Activated T-cell treated with anti-CD3 and anti-CD28 coated beads for 24 hours (primary cell): Measurements from ENCODE around the gene CRYGA.

ENCODE experiments used
- DNase-seq: peaks from one replicate; pipeline ENCODE4 v3.0.0-alpha.2; 2020; ENCODE audit warnings: low read depth

The CRYGA gene, protein sequence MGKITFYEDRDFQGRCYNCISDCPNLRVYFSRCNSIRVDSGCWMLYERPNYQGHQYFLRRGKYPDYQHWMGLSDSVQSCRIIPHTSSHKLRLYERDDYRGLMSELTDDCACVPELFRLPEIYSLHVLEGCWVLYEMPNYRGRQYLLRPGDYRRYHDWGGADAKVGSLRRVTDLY

DNA sequence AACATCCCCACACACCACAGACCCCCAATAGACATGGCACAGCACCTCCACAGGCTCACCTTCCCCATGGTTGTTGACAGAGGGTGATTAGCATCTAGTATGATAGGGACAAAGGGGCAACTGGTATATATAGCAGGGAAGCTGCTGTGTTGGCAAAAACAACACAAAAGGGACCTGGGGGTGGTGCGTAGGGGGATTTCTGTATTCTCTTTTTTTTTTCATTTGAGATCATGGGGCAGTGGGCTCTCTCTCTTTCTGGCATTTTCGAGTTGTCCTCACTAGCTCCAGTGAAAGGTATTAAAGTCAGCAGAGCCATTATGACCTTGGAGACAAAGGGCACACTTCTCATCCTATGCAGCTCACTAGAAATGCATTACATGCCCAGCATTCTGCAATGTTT lies at the start of gene CRYGA:
Gene CRYGA, minus strand, starts transcription at position 101 of the 400 bp plus-strand sequence. Its CDS starts 33 bp downstream, at position 68.
- no peak for DNase-seq

DNA sequence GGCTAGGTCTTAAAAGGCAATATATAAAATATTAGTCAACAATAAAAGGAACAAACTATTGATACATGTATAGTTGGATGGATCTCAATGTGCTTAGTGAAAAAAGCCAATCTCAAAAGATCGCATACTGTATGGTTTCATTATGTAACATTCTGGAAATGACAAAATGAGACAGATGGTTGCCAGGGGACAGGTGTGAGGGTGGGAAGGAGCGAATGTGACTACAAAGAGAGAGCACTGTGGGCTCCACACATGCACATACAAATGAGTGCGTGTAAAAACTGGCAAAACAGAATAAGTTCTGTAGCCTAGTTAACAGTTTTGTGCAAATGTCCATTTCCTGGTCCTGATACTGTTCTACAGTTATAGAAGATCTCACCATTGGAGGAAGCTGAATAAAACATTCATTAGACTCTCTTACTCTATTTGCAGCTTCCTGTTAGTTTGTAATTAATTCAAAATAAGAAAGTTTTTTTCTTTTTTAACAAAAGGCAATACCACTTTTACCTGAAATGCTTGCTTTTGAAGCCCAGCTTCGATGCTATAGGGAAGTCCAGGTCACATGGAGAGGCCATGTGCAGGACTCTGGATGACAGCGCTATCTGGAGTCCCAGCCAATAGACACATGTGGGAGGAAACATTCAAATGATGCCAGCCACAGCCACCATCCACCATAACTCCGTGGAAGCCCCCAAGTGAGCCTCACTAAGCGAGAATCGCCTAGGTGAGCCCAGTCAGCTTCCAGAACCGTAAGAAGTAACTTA lies 47.5 kb upstream of the CRYGA start:
- DNase-seq: no peak

DNA sequence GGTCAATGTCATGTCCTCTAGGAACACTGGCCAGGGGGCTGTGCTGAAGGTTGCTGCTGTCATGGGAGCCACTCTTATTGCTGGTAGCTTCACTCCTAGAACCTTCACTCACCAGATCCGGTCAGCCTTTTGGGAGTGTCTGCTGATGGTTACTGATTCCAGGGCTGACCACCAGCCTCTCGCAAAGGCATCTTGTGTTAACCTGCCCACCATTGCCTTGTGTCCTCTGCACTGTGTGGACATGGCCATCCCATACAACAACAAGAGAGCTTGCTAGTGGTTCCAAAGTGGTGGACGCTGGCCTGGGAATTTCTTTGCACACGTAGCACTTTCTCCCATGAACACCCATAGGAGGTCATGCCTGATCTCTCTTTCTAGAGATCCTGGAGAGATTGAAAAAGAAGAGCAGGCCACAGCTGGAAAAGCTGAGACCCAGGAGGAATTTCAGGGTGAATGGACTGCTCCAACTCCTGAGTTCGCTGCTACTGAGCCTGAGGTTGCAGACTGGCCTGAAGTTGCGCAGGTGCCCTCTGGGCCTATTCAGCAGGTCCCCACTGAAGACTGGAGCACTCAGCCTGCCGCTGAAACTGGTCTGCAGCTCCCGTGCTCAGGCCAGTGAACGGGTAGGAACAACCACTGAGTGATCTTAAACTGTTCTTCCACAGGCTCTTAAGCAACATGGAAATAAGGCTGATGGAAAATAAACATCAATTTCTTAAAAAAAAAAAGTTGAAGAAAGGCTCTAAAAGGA lies 45.1 kb upstream of the CRYGA start:
- DNase-seq: no peak

DNA sequence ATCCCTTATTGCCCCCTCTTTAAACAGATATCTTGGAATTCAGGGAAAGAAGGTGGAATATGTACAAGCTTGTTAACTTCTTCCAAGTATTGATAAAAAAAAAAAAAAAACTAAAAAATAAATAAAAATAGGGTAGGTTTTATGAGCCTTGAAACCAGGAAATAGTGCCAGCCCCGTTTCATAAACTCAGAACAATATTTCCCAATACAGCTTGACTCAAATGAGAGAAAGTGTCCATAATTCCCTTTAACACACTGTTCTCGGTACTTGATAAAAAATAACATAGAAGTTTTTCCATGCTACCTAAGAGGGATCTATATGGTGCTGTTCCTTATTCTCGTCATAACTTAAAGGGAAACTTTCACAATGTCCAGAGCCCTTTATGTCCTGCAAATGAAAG lies 44.4 kb upstream of the CRYGA start:
- DNase-seq: no peak

DNA sequence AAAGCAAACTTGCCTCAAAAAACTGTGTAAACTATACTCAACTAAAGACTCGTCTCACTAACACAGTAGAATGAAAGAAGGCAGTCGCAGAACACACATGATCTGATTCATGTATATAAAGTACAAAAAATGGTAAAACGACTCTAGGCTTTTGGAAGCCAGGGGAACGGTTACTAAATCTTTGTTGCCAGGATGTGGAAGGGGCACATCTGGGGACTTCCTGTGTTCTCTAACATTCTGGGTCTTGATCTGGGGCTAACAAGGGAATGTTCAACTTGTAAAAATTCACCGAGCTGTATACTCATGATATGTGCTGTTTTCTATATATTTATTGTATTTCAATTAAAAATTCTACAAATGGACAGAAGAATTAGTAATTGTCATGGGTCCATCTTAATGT lies 40.8 kb upstream of the CRYGA start:
- DNase-seq: no peak

DNA sequence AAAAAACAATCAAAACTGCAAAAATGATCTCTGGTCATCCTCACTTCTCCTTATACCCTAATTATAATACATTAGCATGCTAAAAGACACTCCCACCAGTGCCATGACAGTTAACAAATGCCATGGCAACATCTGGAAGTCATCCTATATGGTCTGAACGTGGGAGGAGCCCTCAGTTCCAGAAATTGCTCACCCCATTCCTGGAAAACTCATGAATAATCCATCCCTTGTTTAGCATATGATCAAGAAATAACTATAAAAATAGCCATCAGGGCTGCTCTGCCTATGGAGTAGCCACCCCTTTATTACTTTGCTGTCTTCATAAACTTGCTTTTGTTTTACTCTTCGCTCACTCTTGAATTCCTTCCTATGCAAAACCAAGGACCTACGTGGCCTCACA lies 32.1 kb upstream of the CRYGA start:
- DNase-seq: no peak

DNA sequence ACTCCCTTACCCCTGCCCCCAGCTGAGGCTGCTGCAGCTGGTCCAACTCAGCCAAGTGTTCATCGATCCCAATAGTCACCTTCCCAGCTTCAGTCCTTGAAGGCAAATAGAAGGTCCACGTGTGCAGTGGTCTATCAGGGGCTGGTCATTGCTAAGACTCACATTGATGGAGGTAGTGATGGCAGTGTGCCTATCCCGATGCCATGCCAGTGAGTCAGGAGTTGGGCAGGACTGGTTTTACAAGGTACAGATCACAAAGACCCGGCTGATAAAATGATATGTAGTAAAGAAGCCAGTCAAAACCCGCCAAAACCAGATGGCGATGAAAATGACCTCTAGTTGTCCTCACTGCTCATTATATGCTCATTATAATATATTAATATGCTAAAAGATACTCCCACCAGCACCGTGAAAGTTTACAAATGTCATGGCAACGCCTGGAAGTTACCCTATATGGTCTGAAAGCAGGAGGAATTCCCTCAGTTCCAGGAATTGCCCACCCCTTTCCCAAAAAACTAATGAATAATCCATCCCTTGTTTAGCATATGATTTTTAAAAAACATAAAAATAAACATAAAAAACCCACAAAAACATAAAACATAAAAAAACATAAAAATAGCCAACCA lies 29.3 kb upstream of the CRYGA start:
- DNase-seq: no peak

DNA sequence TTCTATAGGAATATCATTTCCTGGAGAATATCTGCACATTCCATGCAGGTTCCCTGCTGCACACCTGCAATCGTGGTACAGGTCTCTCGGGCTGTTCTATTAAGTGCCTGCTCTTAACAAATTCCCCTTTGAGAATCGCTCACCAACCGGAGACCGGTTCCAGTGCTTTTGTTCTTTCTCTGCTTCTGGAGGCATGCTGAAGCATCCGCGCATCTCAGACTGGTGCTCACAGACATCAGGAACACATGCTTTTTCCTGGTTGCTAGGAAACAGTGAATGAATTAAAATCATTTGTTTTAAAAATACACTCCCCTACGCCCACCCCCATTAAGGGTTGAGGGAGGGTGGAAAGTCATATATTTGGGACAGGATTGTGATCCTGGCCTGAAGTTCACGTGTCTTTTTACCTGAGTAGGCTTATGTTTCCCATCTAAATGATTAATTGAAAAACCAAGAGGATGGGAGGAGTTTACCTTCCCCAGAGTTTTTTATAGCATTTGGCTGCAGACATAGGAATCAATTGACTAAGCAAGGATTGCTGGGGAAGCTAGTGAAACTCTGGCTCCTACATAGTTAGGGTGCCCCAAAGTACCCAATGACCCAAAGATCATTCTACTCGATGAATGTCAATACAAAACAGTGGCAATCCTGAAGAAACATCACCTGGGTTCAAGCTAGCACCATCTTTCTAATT lies 26.6 kb upstream of the CRYGA start, which contains the start of gene C2orf80:
Gene C2orf80, minus strand, starts transcription at position 221 of the 694 bp plus-strand sequence. CDS start 3,044 bp downstream, outside the sequence.
- no peak for DNase-seq

DNA sequence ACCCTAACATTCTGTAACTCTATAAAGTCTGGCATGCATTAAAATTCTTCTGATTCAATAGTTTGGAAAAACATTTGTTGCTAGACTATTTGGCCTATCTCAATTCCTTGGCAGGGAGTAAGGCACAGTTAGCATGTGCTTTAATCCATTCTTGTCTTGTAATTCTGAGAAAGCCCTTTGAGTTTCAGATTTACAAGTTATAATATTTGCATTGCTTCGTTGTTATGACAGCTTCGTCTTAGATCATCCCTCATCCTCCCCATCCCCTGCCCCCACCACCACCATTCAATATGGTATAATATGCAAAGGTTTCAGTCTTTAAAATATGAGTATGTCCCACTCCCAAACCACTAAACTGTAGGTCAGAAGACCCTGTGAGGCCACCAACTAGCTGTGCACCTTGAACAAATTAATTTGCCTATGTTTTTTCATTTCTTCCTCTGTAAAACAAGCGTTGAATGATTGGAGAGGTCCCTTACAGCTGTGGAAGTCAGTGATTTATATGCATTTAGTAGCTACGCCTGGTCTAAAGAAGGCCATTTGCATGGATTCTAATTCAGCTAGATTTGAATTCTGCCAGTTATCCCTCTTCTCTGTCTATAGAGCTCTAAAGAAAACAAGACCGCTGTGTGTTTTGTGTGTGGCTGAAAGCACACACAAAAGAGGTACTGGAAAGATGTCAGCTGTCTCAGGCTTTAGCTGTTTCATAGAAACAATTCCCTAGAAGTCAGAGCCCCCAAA lies 25.9 kb upstream of the CRYGA start:
- no peak for DNase-seq

DNA sequence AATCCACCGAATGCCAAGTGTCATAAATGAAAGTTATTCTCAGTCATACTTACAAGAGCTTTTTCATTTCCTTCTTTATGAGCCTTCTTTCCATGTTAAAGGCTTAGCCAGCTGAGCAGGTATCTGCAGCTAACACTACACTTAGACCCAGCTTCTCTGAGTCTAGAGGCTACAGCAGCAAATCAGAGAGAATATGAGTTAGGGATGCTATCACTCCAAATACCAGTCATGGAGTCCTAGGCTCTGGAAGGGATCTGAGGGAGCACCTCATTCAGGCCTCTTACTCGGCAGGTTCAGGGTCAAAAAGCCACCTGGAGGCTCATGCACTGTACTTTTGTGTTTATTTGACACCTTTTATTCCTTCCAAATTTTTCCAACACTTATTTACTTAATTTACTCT lies 23.5 kb upstream of the CRYGA start:
- DNase-seq: no peak

DNA sequence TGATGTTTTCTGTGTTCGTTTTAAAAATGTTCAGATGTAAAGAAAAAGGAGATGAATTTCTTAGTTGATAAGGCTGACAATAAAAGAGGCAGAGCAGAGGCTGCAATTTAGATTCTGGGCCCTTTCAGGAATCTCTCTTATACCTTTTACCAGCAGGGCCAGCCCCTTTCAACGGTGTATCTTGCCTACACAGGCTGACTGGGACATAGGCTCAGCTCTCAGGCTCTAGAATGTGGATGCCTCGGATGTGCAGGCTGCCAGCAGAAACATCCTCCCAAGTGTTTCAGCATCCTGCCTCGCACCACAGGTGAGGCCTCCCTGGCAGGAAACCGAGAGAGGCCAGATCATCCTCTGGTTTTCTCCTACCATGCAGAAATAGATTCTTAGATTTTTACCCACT lies 23.1 kb upstream of the CRYGA start:
- DNase-seq: no peak

DNA sequence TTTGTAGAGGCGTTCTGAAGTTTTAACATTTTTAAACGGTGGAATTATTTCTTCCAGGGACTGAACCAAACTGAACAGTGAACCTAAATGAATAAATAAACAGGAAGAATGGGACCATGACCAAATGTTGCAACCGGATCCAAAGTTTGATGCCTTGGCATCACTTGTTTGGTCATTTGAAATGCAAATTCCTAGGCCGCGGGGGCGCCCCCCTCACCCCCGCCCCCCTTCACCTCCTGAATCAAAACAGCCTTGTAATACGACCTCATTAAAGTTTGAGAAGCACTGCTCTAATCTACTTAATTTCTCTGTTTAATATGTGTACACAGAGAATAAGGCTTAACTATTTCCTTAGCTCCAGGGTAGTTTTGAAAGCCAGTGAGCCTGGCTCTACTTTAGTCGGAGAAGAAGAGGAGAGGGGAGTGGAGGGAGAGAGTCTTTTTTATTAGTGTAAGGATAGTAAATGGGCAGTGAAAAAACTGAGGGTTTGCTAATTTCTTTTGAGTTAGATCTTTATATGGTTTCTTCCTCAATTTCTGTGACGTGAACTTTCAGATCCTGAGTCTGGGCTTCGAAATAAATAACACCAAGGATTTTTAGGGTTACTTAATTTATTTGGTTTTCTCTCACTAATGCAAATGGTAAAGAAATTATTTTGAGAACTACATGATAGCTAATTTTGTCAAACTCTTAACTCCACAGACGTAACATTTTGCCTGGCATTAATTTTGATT lies 20.8 kb upstream of the CRYGA start:
- DNase-seq: no peak

DNA sequence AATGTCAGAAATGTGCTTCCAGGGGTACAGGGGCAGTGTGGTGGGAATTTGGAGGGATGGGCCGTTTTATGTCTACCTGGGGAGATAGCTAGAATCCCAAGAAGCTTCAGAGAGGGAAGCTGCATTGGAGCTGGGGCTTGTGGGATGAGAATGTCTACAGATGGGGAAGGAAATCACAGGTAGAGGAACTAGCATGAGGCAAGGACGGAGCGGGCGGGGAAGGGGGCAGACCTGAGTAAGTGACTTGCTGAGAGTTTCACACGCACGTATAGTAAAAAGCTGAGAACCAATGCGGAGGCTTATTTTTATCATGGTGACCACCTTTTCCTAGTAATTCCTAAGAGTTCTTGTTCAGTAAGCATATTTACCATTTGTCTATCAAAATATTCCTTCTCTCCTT lies 20.1 kb upstream of the CRYGA start:
- DNase-seq: no peak

DNA sequence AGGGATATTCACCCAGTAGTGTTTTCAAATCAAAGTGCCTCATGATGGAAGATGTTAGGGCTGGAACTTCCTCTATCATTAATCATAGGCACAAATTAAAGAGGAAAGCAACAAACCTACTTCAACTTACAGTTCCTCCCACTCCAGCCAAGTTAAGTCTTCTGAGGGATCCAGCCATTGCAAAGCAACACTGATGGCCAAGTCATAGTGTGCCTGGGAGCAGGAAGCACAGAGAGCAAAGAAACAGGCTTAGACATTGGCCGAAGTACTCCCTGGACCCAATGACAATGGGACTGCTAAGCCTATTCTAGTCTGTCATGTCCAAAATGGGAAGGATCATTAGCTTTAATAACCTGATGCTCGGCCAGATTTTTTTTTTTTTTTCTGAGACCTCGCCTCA lies 19.4 kb upstream of the CRYGA start:
- DNase-seq: no peak

DNA sequence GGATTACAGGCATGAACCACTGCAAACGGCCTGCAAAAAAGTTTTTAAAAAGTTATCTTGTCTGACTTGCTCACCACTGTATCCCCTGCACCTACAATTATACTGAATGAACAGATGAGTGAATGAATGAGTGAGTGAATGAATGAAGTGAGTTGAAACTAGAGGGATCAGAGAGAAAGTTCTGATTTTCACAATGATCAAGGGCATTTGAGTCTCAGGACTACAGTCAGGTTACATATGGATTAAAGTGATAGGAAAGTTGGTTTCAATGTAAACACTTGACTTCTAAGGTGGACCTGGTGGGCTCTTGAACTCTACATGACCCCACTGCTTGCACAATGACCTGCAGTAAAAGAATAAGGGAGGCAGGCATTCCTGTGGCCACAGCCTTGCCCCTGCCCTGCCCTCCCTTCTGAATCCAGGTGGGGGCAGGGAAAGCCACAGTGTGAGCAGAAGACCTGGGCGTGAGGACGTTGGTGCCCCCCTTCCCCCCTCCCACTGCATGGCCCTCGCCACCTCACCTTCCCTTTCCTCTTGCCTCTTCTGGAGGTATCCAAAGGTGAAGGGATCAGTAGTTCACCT lies 15.7 kb upstream of the CRYGA start:
- no peak for DNase-seq

DNA sequence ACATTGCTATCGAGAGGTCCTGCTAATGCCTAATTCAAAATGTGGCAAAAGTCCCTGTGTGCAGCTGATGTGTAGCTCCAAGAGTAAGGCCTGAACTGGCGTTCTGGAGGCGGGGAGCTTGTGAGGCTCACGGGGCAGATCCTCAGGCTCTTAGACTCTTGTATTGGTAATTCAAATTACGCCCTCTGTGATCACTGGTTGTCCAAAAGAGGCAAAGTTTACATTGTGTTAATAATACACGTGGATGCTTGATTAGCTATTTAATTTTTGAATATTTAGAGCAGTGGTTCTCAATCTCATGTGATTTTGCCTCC lies 12.4 kb upstream of the CRYGA start:
- DNase-seq: no peak

DNA sequence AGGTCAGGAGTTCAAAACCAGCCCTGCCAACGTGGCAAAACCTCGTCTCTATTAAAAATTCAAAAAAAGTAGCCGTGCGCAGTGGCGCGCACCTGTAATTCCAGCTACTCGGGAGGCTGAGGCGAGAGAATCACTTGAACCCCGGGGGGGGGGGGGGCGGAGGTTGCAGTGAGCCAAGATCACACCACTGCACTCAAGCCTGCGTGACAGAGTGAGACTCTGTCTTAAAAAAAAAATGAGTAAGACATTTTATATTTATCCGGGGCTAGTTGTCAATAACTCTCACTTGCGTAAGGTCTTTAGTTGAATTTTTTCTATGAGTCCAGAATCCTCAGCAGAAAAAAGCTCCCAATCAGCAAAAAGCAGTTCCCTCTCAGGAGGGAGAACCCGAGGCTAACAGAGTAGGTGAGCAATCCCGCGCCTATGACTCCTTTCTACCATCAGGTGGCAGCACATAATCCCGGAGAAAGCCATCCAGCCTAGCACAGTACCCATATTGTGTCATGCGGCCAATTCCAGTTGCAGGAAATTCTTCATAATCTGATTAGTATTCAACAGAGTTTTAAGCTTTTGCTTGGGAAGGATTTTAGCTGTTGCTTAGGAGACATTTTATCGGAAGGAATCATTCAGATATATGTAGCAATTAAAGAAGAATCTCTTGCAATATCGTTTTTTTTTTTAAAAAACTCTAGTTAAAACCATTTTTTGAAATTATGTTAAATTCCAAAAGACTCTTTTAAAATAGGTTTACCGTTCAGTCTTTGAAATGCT lies 11.9 kb upstream of the CRYGA start:
- DNase-seq: peak; percentile 54

DNA sequence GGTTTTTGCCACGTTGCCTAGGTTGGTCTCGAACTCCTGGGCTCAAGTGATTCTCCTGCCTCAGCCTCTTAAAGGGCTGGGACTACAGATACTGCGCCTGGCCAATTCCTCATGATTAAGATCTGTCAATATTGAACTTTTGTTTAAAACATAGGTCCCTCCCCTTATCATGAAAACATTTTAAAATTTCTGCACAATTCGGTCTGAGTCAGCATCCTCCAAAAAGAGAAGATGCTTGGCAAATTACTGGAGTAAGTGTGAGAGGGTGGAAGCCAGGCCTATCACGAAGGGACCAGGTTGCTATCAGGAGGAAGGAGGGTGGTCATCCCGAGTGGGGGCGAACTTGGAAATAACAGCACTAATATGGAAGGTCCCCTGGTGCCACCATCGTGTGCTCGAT lies 10.8 kb upstream of the CRYGA start:
- no peak for DNase-seq

DNA sequence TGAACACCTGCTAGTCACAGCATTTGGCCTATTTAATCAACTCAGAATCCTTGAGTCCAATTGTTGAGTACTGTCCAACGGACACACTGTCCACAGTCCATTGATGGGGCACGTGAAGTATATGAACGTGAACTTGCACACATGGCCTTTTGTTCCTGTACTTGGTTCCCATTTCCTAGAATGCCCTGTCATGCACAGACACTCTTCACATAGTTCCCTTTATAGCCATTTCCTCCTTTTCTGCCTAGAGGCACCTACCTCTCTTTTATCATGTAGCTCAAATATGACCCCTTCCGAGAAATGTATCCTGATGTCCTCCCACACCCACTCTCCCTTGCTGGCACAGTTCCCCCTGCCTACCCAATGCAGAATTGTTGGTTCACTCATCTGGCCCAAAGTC lies 8.7 kb upstream of the CRYGA start:
- DNase-seq: no peak
